Measurements from ENCODE around the gene CNTN1.

DNA sequence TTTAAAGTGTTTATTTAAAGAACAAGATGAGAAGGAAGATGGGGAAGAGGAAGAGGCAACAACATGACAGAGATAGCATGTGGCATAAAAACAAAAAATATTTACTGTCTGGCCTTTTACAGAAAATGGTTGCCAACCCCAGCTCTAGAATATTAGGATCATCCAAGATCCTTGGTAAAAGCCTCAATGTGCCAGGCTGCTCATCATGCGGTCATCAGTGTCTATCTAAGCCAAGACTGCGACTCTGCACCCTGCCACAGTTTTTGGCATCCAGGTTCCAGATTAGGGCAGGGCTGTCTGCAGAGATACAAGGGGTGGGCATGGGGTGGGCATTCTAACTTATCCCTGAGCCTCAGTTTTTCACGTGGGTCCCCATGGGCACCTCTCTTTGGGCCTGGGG, 46.9 kb upstream of the CNTN1 start:
- TF ChIP-seq, protein P1, sequence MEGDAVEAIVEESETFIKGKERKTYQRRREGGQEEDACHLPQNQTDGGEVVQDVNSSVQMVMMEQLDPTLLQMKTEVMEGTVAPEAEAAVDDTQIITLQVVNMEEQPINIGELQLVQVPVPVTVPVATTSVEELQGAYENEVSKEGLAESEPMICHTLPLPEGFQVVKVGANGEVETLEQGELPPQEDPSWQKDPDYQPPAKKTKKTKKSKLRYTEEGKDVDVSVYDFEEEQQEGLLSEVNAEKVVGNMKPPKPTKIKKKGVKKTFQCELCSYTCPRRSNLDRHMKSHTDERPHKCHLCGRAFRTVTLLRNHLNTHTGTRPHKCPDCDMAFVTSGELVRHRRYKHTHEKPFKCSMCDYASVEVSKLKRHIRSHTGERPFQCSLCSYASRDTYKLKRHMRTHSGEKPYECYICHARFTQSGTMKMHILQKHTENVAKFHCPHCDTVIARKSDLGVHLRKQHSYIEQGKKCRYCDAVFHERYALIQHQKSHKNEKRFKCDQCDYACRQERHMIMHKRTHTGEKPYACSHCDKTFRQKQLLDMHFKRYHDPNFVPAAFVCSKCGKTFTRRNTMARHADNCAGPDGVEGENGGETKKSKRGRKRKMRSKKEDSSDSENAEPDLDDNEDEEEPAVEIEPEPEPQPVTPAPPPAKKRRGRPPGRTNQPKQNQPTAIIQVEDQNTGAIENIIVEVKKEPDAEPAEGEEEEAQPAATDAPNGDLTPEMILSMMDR (IDR thresholded peaks at IDR 0.05) = no peak
- no peak for TF ChIP-seq POLR2A (IDR thresholded peaks at IDR 0.05)

All from Peyer's patch (tissue), 4 donors.